HG03558 (cell line): ENCODE data around the gene MGST3.
A peak's percentile ranks its signal among the peaks of the same experiment; 100 is the strongest.
"Not testable (repeated sequence)": the region's sequence is repeated elsewhere in the genome, so short reads cannot be mapped to it uniquely, and the experiment has no call there.

Experiments
- ATAC-seq: cut with Tn5 transposase; IDR thresholded peaks from one replicate; pipeline ENCODE4 v1.9.1; 2021; ENCODE audit warnings: moderate number of reproducible peaks; ENCODE audit not compliant: unreplicated experiment; ENCODE audit errors: extremely low read depth

MGST3 gene

GRCh38 chr1:165628147-165628822 lies 2.7 kb upstream of the MGST3 start:
- ATAC-seq: no peak

- no peak for ATAC-seq
Measured at GRCh38 chr1:165629151-165629550, 1.9 kb upstream of the MGST3 start.

GRCh38 chr1:165629848-165630628 lies 996 bp upstream of the MGST3 start:
- ATAC-seq: no peak

GRCh38 chr1:165631342-165632151 lies 513 bp downstream of the MGST3 start:
- peak; percentile 29 for ATAC-seq

- no peak for ATAC-seq
Measured at GRCh38 chr1:165632152-165632469, 1.1 kb downstream of the MGST3 start.

- ATAC-seq: no peak
Measured at GRCh38 chr1:165632491-165632890, 1.5 kb downstream of the MGST3 start.

- ATAC-seq: no peak
Measured at GRCh38 chr1:165633614-165634013, 2.6 kb downstream of the MGST3 start.

- ATAC-seq: no peak
Measured at GRCh38 chr1:165634154-165634921, 3.3 kb downstream of the MGST3 start.

- no peak for ATAC-seq
Measured at GRCh38 chr1:165635329-165635728, 4.3 kb downstream of the MGST3 start.

GRCh38 chr1:165635823-165636222 lies 4.8 kb downstream of the MGST3 start:
- no peak for ATAC-seq

GRCh38 chr1:165637427-165637826 lies 6.4 kb downstream of the MGST3 start:
- ATAC-seq: no peak

- ATAC-seq: not testable (repeated sequence)
Measured at GRCh38 chr1:165638211-165638610, 7.2 kb downstream of the MGST3 start.

- no peak for ATAC-seq
Measured at GRCh38 chr1:165639821-165640623, 9.0 kb downstream of the MGST3 start.

GRCh38 chr1:165641231-165641987 lies 10.4 kb downstream of the MGST3 start:
- no peak for ATAC-seq

- no peak for ATAC-seq
Measured at GRCh38 chr1:165644064-165644735, 13.2 kb downstream of the MGST3 start.

- ATAC-seq: no peak
Measured at GRCh38 chr1:165645654-165646366, 14.8 kb downstream of the MGST3 start.

GRCh38 chr1:165647517-165647916 lies 16.5 kb downstream of the MGST3 start:
- no peak for ATAC-seq

- ATAC-seq: no peak
Measured at GRCh38 chr1:165647970-165648369, 16.9 kb downstream of the MGST3 start.
